Endothelial cell of umbilical vein (primary cell): ENCODE measurements around the gene KLHL6. TPM values are rescaled to one million over a fixed set of nuclear protein-coding genes. Genes with fewer than 3 reads are reported as not detected.

Experiments used
- BruUV-seq: library from RNA; stranded (reverse); fragments of 400-500 nt; replicated peaks from 2 replicates; lab custom pipeline; 2021; lab: Mats Ljungman, UMichigan
- CTCF ChIA-PET: fragments of 300-600, 350-600 bp; sonication (Branson Sonifier 250); formaldehyde crosslinking; loops from one replicate; lab custom pipeline; 2021; ENCODE audit warnings: antibody characterized with exemption, inconsistent platforms; lab: Charles Lee
- POLR2A ChIA-PET: fragments of 300-600, 350-600 bp; sonication (Branson Sonifier 250); formaldehyde crosslinking; loops from one replicate; lab custom pipeline; 2021; ENCODE audit warnings: antibody characterized with exemption, inconsistent platforms; lab: Charles Lee
- DNase-seq: peaks from one replicate; pipeline ENCODE4 v3.0.0-alpha.2; 2011; ENCODE audit warnings: low read depth, low spot score
- FAIRE-seq: peaks from 2 replicates; lab custom pipeline; 2011; peaks lifted over from hg19 to GRCh38; lab: Jason Lieb, UNC
- H2AFZ ChIP-seq: 2 replicates; pipeline ENCODE4 v1.6.0; 2012; ENCODE audit warnings: low read depth, low read length, control low read depth, inconsistent platforms
- H3K27ac ChIP-seq: 2 replicates; pipeline ENCODE4 v1.5.1; 2011; ENCODE audit warnings: low read depth, mild to moderate bottlenecking, control low read depth, low read length, moderate library complexity; ENCODE audit not compliant: insufficient read depth
- H3K27me3 ChIP-seq, 2 experiments: 2 replicates each; pipeline versions ENCODE4 v1.6.0 to v1.6.1; 2011; ENCODE audit warnings: low read length in 2 of 2, mixed read lengths in 1 of 2; ENCODE audit not compliant: control insufficient read depth in 2 of 2, insufficient read depth in 2 of 2
- H3K36me3 ChIP-seq, 2 experiments: 2 replicates in 1 of 2; 3 replicates in 1 of 2; pipeline ENCODE4 v1.5.1; 2011; ENCODE audit warnings: low read length in 2 of 2, mild to moderate bottlenecking in 1 of 2, moderate library complexity in 1 of 2; ENCODE audit not compliant: control insufficient read depth in 2 of 2, insufficient read depth in 2 of 2; ENCODE audit errors: extremely low read depth in 1 of 2
- H3K4me1 ChIP-seq: 3 replicates; pipeline ENCODE4 v1.5.1; 2011; ENCODE audit warnings: mild to moderate bottlenecking, low read length; ENCODE audit not compliant: control insufficient read depth, insufficient read depth; ENCODE audit errors: extremely low read depth
- H3K4me2 ChIP-seq: 2 replicates; pipeline ENCODE4 v1.6.1; 2011; ENCODE audit warnings: low read length, control low read depth, mixed read lengths; ENCODE audit not compliant: insufficient read depth
- H3K4me3 ChIP-seq, 3 experiments: fragments of 200-600 bp in 1 of 3; sonication (generic), shearing (Covaris generic) in 1 of 3; replicated peaks in 1 of 3; 2 replicates each; pipeline ENCODE4 v1.5.1; 2011 to 2016; ENCODE audit warnings: control low read depth in 3 of 3, low read length in 3 of 3, mild to moderate bottlenecking in 2 of 3, inconsistent platforms in 1 of 3, low read depth in 1 of 3, moderate library complexity in 1 of 3; ENCODE audit not compliant: insufficient read depth in 1 of 3
- H3K79me2 ChIP-seq: 2 replicates; pipeline ENCODE4 v1.6.0; 2012; ENCODE audit warnings: low read length, inconsistent platforms; ENCODE audit not compliant: control insufficient read depth, insufficient read depth
- H3K9ac ChIP-seq: replicated peaks from 2 replicates; pipeline ENCODE3; 2011; ENCODE audit warnings: low read length, control low read depth; ENCODE audit not compliant: insufficient read depth; ENCODE audit errors: extremely low read depth
- H3K9me1 ChIP-seq: replicated peaks from 3 replicates; pipeline ENCODE4 v1.6.0; 2011; ENCODE audit warnings: mild to moderate bottlenecking, low read length; ENCODE audit not compliant: control insufficient read depth, insufficient read depth; ENCODE audit errors: extremely low read depth
- H3K9me3 ChIP-seq: replicated peaks from 2 replicates; pipeline ENCODE4 v1.5.1; 2012; ENCODE audit warnings: low read length, inconsistent platforms; ENCODE audit not compliant: control insufficient read depth, insufficient read depth
- H4K20me1 ChIP-seq: replicated peaks from 2 replicates; pipeline ENCODE3; 2011; ENCODE audit warnings: mild to moderate bottlenecking, low read length; ENCODE audit not compliant: control insufficient read depth, insufficient read depth; ENCODE audit errors: extremely low read depth
- EZH2 ChIP-seq: IDR thresholded peaks from 2 replicates; pipeline ENCODE4 v1.6.1; 2012; ENCODE audit warnings: borderline replicate concordance, low read depth, mild to moderate bottlenecking, moderate library complexity, low read length, inconsistent platforms; ENCODE audit not compliant: severe bottlenecking
- FOS ChIP-seq: IDR thresholded peaks from 2 replicates; pipeline ENCODE4 v1.6.1; 2011; ENCODE audit warnings: mild to moderate bottlenecking, low read length, moderate library complexity, borderline replicate concordance; ENCODE audit not compliant: insufficient read depth
- GATA2 ChIP-seq: IDR thresholded peaks from 2 replicates; pipeline ENCODE4 v1.7.0; 2011; ENCODE audit warnings: low read depth, mild to moderate bottlenecking, moderate library complexity, mixed read lengths, low read length; ENCODE audit not compliant: insufficient read length, insufficient read depth
- JUN ChIP-seq: IDR thresholded peaks from 2 replicates; pipeline ENCODE4 v1.6.1; 2011; ENCODE audit warnings: borderline replicate concordance, low read depth; ENCODE audit not compliant: insufficient read length, insufficient read depth
- MYC ChIP-seq: IDR thresholded peaks from one replicate; pipeline ENCODE4 v1.6.1; 2011; ENCODE audit warnings: mild to moderate bottlenecking, low read depth, low read length
- POLR2A ChIP-seq: IDR thresholded peaks from 2 replicates; pipeline ENCODE4 v1.6.1; 2012; ENCODE audit warnings: low read depth, mild to moderate bottlenecking, control low read depth, low read length
- POLR2AphosphoS5 ChIP-seq: IDR thresholded peaks from 2 replicates; pipeline ENCODE4 v1.6.1; 2012; ENCODE audit warnings: low read depth, mild to moderate bottlenecking, control low read depth, low read length, moderate library complexity; ENCODE audit not compliant: insufficient read depth
- dilution Hi-C: fragments of 300-500 bp; cut with MboI; formaldehyde crosslinking; loops from one replicate; pipeline ENCODE4 v1.15.0; 2019; ENCODE audit warnings: low sequenced_read_pairs; ENCODE audit not compliant: extremely low pct_ligation_motif_present
- intact Hi-C: fragments of 100-400 bp; cut with micrococcal nuclease; formaldehyde crosslinking; loops from one replicate; pipeline ENCODE4 v1.10.0; 2022
- polyA plus RNA-seq, 4 experiments: library from polyadenylated mRNA; depleted of rRNA in 3 of 4; stranded (reverse) in 3 of 4; unstranded in 1 of 4; fragments of >200 nt; gene quantifications; 2 replicates each; pipeline versions ENCODE4 v1.2.1 to v1.2.3, GENCODE V29; 2011 to 2012; ENCODE audit warnings: missing spikeins in 1 of 4
- total RNA-seq: library from RNA; stranded (reverse); gene quantifications from 2 replicates; pipeline ENCODE4 v1.2.3, GENCODE V29; 2021
- TF ChIP-seq, protein P1 (sequence below): IDR thresholded peaks from 2 replicates; pipeline ENCODE4 v1.6.1; 2011; ENCODE audit not compliant: insufficient read depth, insufficient read length
- TF ChIP-seq, protein P2 (sequence below), 2 donors: IDR thresholded peaks; 1 replicate in 1 of 2; 2 replicates in 1 of 2; pipeline ENCODE4 v1.5.1; 2011; ENCODE audit warnings: low read length in 2 of 2, mild to moderate bottlenecking in 2 of 2, moderate library complexity in 2 of 2, control low read depth in 1 of 2, inconsistent platforms in 1 of 2, low read depth in 1 of 2; ENCODE audit not compliant: insufficient read depth in 1 of 2; ENCODE audit errors: extremely low read depth in 1 of 2

KLHL6 gene
- total and polyA plus RNA-seq, 2 donors (not counting 3 experiments of a cell fraction or from before 2014, with no cell fraction given): 5.7 to 12.6 TPM

DNA sequence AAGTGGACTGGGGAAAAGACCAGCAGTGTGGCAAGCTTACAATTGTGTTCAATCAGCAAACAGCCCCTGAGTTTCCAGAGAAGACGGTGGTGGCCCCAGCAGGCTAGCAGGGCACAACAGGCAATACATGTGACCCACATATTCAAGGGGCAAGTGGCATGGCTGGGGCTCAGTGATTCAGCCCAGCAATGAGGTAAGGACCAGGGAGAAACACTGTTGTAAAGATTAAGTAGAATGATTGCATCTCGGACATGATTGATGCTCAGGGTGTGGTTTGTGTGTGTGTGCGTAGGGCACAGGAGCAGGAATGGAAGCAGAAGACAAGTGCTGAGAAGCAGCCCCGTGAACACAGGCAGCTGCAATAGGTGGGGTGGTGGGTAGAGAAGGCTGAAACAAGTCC, 37.9 kb downstream of the KLHL6 start:
- Histone ChIP-seq H3K9me3 (no peaks in the 10 kb centered on the region), H3K4me3 (no peak overlapping the region), H3K4me2 (no peak overlapping the region), H4K20me1 (peaks cover 3% of the 10 kb centered on the region), H3K27me3 (no peaks in the 10 kb centered on the region), H2AFZ (no peak overlapping the region), H3K27ac (no peak overlapping the region), H3K9me1 (no peaks in the 10 kb centered on the region), H3K4me1 (no peaks in the 10 kb centered on the region), H3K9ac (no peak overlapping the region), H3K36me3 (peaks cover 0 to 3% of the 10 kb centered on the region in 2 experiments), H3K79me2 (no peaks in the 10 kb centered on the region)
- DNase-seq (no peak), FAIRE-seq (no peak)
- no peak for TF ChIP-seq MYC
- no peak for TF ChIP-seq FOS
- TF ChIP-seq GATA2: no peak
- no peak for TF ChIP-seq JUN
- TF ChIP-seq POLR2A: no peak
- TF ChIP-seq POLR2AphosphoS5: no peak
- dilution Hi-C loops (no loop called here), intact Hi-C loops (no loop called here)
- CTCF ChIA-PET: no interaction called here
- no TSS peak for BruUV-seq
- POLR2A ChIA-PET: no interaction called here

DNA sequence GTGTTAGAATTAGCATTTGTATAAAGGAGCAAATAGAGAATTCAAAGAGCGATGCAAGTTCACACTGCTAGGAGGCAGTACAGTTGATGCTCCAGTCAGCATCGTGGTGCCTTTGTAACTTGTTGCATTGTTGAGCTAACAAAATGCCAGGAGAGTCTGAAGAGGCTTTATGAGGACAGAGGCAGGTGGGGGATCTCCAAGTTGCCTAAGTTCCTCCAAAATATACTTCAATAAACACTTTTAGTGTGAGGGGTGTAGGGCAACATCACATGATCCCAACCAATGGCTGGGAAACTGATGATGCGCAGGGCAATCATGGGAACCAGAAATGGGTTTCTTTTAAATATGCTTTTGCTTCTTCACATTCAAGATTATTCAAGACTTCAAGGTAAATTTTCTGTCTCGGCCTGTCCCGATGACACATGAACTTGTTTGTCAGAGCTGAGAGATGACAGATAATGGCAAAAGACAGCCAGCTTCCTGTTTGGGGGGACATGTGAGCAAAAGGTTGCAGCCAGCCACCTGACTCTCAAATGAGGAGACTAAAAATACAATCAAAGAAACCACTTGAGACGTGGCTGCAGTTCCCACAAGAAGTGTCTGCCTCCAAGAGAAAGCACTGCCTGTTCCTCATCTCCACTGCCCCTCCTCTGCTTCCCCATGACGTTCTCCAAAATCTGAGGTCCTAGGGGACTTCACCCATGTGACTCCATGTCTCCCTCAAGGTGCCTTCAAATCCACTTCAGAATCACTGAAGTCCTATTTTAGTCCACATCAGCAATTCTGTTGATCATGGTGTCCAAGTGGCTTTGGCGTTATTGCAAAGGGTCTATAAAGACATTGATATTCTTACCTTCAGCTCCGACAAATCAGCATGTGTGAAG, 39.3 kb downstream of the KLHL6 start:
- Histone ChIP-seq H3K9me3 (no peaks in the 10 kb centered on the region), H4K20me1 (peaks cover 3% of the 10 kb centered on the region), H2AFZ (no peak overlapping the region), H3K36me3 (no peaks in the 10 kb centered on the region), H3K79me2 (no peaks in the 10 kb centered on the region), H3K9me1 (no peaks in the 10 kb centered on the region), H3K27me3 (no peaks in the 10 kb centered on the region), H3K4me3 (no peak overlapping the region), H3K4me2 (no peak overlapping the region), H3K27ac (no peak overlapping the region), H3K4me1 (no peaks in the 10 kb centered on the region), H3K9ac (no peak overlapping the region)
- FAIRE-seq (no peak), DNase-seq (no peak)
- no peak for TF ChIP-seq EZH2
- TF ChIP-seq POLR2AphosphoS5: no peak
- TF ChIP-seq JUN: no peak
- no peak for TF ChIP-seq FOS
- no peak for TF ChIP-seq GATA2
- TF ChIP-seq, protein P1, sequence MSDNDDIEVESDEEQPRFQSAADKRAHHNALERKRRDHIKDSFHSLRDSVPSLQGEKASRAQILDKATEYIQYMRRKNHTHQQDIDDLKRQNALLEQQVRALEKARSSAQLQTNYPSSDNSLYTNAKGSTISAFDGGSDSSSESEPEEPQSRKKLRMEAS: no peak
- no peak for TF ChIP-seq POLR2A
- no peak for TF ChIP-seq MYC
- TF ChIP-seq, protein P2, sequence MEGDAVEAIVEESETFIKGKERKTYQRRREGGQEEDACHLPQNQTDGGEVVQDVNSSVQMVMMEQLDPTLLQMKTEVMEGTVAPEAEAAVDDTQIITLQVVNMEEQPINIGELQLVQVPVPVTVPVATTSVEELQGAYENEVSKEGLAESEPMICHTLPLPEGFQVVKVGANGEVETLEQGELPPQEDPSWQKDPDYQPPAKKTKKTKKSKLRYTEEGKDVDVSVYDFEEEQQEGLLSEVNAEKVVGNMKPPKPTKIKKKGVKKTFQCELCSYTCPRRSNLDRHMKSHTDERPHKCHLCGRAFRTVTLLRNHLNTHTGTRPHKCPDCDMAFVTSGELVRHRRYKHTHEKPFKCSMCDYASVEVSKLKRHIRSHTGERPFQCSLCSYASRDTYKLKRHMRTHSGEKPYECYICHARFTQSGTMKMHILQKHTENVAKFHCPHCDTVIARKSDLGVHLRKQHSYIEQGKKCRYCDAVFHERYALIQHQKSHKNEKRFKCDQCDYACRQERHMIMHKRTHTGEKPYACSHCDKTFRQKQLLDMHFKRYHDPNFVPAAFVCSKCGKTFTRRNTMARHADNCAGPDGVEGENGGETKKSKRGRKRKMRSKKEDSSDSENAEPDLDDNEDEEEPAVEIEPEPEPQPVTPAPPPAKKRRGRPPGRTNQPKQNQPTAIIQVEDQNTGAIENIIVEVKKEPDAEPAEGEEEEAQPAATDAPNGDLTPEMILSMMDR (IDR thresholded peaks at IDR 0.05; ENCODE audit: extremely low read depth in 1 of 2, insufficient read depth in 1 of 2, low read depth in 1 of 2, low read length in 2 of 2): no peak
- no TSS peak for BruUV-seq
- dilution Hi-C loops: no loop called here
- ChIA-PET CTCF (interaction anchor here (1.0 kb wide), 2 partner anchors 19 to 36 kb away, joined by 3 read pairs; no protein-coding TSS in a partner anchor), POLR2A (no interaction called here)
- intact Hi-C loops: no loop called here
